Prostate gland (tissue), 2 donors: ENCODE data around the gene ITGAD.

Experiments used
- CTCF ChIP-seq, 4 experiments: fragments of 200-600 bp in 2 of 4; fragments of 450-650 bp in 2 of 4; sonication (generic) in 2 of 4; IDR thresholded peaks; 1 replicate in 3 of 4; 2 replicates in 1 of 4; pipeline ENCODE4 v1.5.1; 2016 to 2019; ENCODE audit warnings: antibody characterized with exemption in 4 of 4, mild to moderate bottlenecking in 2 of 4, moderate library complexity in 2 of 4
- POLR2A ChIP-seq: fragments of 450-650 bp; IDR thresholded peaks from one replicate; pipeline ENCODE4 v1.6.1; 2016; ENCODE audit warnings: antibody characterized with exemption, mild to moderate bottlenecking

DNA sequence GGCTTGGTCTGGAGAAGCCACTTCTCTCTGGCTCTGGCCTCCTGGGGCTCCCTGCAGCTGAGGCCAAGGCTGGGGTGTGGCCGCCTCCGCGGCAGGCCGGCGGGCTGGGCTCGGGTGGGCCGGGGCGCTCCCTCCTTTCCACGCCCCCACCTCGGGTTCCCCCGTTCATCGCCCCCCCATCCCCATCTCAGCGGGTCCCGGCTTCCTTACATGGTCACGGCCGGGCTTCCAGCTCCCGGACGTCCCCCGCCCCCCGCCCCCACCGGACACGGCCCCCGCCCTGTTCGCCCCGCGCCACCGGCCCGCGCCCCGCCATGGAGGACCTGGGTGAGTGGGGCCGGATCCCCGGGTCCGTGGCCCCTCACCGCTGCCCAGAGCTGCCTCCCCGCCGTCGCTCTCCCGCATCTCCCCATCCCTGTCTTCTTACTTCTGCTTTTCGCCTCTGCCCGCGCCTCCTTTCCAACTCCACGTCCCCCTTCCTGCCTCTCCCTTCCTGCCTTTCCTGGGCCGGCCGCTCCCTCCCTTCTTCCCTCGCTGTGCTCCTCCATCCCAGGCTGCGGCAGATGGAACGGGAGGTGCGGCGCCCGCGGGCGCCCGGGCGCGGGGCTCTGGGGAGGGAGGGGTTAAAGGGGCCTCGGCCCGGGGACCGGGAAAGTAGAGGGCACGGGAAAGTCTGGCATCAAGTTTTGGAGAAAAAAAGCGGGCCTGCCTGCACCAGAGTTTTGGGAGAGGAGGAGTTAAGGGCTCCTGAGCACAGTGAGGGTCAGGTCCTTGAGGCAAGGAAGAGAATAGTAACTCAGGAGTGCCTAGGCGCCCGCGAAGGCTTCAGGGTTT, 79.0 kb downstream of the ITGAD start, which contains the start of gene TGFB1I1:
- TF ChIP-seq CTCF (IDR thresholded peaks at IDR 0.05) (no peak), POLR2A (no peak)
